Subcutaneous adipose tissue (tissue), 4 donors: ENCODE measurements around the gene SLC6A9. TPM values are rescaled to one million over a fixed set of nuclear protein-coding genes. Genes with fewer than 3 reads are reported as not detected.

Source experiments
- CTCF ChIP-seq: fragments of 450-650 bp; IDR thresholded peaks from one replicate; pipeline ENCODE4 v1.5.1; 2016; ENCODE audit warnings: low read depth, mild to moderate bottlenecking, control low read depth, antibody characterized with exemption, moderate library complexity
- total RNA-seq, 4 donors: library from RNA; depleted of rRNA; stranded (reverse); fragments of >200 nt; gene quantifications; one replicate each; pipeline ENCODE4 v1.1.0, GENCODE V29; 2016

The SLC6A9 gene
- total RNA-seq, 4 donors from 2014 or later, result 0.22 to 0.94 (median 0.34) TPM; not detected in 1

- no peak for TF ChIP-seq CTCF
Measured at GRCh38 chr1:43947061-43947873, 84.0 kb downstream of the SLC6A9 start.

Other genes with a start within 250 kb of the SLC6A9 start
- gene ARTN, start 97.7 kb downstream of the SLC6A9 start, total RNA-seq, result under 1 TPM in 2 of 4 donors, not detected in 2; 0.68 to 0.88 TPM
- 10 to 100 TPM; 17.4 to 18.2 (median 17.8) TPM for gene IPO13, start 84.5 kb downstream of the SLC6A9 start, total RNA-seq
- gene DPH2, start 61.5 kb downstream of the SLC6A9 start, total RNA-seq, result 10 to 100 TPM; 10.4 to 16.8 (median 12.3) TPM
- gene ATP6V0B, start 56.5 kb downstream of the SLC6A9 start, total RNA-seq, result 100 to 1,000 TPM in 2 of 4 donors, 10 to 100 TPM in 2; 71.2 to 229 (median 106) TPM
- 10 to 100 TPM; 21.1 to 44.3 (median 26.7) TPM for gene B4GALT2, start 52.3 kb downstream of the SLC6A9 start, total RNA-seq
- gene CCDC24, start 39.9 kb downstream of the SLC6A9 start, total RNA-seq, result 1 to 10 TPM in 3 of 4 donors, under 1 TPM in 1; 0.57 to 4.4 (median 2.4) TPM
- not detected for gene KLF17, start 87.4 kb upstream of the SLC6A9 start, total RNA-seq
- not detected for gene KLF18, start 110.2 kb upstream of the SLC6A9 start, total RNA-seq
- gene DMAP1, start 182.0 kb upstream of the SLC6A9 start, total RNA-seq, result 10 to 100 TPM; 20.7 to 58.0 (median 38.3) TPM